LHCN-M2 (cell line): Measurements from ENCODE around the gene POLR3G. TPM values are rescaled to one million over a fixed set of nuclear protein-coding genes. Genes with fewer than 3 reads are reported as not detected.

Experiments
- DNase-seq: peaks from one replicate; pipeline ENCODE4 v3.0.0-alpha.2; 2012; ENCODE audit warnings: low read depth
- total RNA-seq: library from RNA; depleted of rRNA; stranded (reverse); fragments of >200 nt; gene quantifications from 2 replicates; pipeline ENCODE4 v1.2.3, GENCODE V29; 2014

Gene POLR3G
- total RNA-seq, 1 experiment from 2014 or later, result 9.2 TPM

DNA sequence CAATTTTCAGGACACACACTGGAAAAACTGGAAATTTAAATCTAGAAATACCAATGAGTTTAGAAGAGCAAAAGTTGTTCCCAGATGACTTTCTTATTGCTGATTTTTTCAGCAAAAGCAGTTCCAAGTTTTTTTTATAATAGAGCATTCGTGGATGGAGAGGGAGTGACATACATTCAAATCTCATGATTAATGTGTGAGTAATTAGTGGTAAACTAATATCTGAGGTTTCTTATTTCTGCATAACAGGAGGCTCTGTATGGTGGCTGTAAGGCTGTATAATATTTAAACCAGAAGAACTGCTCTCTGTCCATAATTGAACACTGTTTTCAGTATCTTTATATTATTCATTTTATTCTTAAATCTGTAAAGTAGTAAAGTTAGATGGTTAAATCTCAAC, 28.9 kb downstream of the POLR3G start:
- DNase-seq, result peak; percentile 18

GRCh38 chr5:90504743-90505142, 30.1 kb downstream of the POLR3G start:
- no peak for DNase-seq

GRCh38 chr5:90506221-90506620, 31.6 kb downstream of the POLR3G start:
- DNase-seq, result no peak

DNA sequence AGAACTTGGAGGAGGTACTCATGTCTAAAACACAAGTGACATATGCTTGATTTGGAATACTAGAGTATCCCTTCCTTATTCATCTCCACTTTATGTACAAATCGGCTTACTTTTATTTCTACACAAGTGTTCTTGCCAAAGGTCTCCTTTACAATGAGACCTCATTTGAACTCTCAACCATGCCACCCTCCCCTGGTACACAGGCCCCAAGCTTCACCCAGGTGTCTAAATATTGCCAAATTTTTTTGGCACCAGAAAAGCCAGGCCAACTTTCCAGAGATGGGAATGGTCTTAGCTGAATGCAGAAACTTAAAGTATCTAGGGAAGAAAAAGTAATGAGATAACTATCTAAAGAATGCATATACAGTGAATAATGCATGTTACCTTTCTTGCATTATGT, 35.8 kb downstream of the POLR3G start:
- DNase-seq, result no peak

DNA sequence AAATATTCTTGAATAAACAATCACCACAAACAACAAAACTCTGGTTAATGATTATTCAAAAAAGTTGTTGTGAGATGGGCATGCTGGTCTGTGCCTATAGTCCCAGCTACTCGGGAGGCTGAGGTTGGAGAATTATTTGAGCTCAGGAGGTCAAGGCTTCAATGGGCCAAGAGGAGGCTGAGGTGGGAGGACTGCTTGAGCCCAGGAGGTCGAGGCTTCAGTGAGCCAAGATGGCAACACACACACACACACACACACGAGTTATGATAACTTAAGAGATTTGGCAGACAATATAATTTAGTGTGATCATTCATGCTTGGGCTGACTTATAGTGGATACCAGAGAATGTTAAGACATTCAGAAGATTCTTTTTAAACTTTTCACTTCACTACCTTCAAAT, 39.9 kb downstream of the POLR3G start:
- no peak for DNase-seq

GRCh38 chr5:90518661-90519060, 44.0 kb downstream of the POLR3G start:
- DNase-seq, result peak; percentile 9

DNA sequence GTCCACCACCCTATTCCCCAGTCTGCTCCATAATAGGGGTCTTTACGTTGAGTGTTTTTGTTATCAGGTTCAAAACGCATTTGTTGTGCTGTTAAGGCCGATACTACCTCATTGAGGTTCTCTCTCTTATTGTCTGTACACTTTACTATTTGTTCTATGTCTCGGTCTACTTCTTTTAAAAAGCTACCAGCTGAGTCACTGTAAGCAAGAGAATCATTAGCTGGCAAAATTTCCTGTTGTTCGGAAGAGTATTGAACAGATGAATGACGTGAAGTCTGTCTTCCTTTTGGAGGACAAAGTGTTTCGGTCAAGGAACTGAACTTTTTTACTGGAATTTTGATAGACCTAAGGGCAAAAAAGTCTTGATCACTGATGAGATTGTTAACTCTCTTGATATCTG, 44.4 kb downstream of the POLR3G start:
- DNase-seq, result no peak

DNA sequence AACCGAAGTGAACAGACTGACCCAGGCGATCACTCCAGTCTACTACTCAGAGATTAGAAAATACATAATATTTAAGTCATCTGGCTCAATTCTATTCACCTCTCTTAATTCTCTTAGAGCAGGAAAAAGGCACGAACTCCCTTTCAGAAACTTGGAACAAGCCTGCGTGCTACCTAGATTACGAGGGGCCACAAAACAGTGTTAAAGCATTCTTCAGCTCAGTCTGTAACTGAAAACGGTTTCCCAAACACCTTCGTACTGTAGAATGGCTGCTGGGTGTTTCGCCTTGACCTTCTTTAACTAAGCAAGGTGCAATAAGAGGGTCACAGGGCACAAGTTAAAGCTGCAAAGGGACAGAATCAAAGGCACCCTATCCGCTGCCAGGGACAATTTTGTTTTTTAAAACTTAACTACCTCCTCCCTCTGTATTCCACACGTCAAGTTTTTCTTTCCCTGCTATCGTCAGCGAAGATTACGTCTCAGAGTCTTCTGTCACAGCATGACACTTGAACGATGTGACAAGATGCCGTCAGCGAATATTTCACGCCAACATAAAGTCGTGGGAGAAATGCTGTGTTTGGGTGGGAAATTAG, 54.0 kb downstream of the POLR3G start:
- peak; percentile 9 for DNase-seq

DNA sequence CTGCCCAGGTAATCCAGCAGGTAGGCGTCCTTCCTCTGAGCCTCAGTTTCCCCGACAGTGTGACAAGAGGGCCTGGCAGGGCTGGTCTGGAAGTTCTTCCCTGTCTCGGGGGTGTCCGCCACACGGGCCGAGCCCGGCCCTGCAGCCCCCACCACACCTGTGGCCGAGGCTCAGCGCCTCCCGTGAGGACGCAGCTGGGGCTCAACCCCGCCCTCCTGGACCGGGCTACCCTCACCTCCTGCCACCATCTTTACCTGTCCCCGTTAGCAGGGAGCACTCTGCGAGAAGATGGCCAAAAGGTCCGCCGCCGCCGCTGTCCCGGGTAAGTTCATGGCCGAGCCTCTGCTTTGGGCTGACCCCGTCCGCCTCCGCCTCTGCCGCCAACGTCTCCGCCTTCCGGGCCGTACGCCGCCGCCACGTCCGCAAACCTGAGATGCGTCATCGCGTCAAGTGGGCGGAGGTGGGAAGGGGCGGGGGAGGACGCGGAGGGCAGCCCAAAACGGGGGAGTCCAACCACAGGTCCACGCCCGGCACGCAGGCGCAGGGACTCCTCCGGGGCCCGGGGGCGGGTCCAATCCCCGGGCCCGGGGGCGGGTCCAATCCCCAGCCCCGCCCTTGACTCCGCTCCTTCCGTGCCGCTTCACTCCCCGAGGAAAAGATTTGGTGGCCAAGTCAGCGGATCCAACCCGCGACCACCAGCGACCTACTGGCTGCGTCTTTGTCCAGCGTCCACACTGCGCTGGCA, 54.7 kb downstream of the POLR3G start, which contains the start of gene LYSMD3:
TSS of gene LYSMD3 (minus strand) at position 391 of the 745 bp plus-strand sequence. CDS start 4,295 bp downstream, outside the sequence.
- peak; percentile 94 for DNase-seq

DNA sequence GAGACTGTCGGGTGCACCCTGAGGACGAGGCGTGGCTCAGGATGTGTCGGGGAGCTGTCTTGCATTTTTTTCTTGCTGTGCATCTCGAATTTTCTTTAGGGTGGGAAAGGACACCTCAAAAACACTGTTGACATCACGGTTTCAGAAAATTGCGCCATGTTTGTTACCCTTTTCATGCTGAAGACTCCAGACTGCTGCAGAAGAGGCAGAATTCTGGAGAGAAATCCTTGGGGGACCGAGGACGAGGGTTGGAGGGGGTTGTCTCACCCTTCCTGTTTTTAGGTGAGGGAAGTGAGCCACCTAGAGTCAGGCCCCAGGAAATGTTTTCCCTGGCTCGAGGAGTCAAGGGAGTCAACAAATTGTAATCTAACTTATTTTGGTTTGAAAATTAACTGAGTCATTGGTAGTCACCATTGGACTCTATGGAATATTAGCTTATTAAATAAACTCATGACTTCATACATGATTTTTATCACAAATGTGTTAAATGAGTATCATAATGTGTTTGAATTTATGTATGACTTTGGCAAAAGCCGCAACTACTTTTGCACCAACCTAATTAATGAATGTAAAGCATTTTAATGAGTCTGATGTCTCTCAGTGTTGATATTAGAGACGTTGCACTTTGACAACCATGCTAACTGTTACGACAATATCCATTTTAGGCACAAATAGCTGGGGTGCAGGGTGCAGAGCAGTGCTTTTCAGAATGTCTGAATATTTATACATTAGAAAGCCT, 55.4 kb downstream of the POLR3G start:
- DNase-seq, result peak; percentile 81

DNA sequence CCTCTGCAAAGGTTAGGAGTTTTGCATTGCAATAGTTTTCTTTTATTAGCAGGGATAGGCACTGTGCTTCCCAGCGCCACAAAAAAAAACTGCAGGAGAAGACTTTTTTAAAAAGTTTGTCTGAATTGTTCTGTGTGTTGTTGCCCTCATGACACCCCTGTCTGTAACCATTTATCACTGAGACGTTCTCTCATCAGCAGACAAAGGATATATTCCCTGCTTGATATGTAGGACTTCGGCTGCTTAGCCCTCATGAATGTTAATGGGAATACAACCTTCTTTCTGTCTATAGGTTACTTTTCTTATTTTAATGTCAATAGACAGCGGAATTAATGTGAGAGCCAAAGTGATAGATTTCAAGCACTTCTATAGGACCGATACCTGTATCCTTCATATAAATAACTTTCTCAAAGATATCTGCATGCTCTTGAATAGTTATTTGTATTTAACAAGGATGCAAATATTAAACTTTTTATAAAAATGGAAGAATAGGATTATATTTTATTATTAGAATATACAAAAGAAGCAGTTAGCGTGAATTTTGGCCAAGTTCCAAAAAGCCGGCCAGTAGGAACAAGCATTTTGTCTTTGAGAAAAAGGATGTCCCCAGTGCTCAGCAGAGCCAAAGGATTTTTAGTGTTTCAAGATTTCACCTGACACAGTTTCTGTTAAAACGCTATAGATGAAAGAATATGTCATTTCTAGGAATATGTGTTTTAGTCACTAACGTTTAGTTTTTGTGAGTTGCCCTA, 56.2 kb downstream of the POLR3G start:
- DNase-seq, result no peak

DNA sequence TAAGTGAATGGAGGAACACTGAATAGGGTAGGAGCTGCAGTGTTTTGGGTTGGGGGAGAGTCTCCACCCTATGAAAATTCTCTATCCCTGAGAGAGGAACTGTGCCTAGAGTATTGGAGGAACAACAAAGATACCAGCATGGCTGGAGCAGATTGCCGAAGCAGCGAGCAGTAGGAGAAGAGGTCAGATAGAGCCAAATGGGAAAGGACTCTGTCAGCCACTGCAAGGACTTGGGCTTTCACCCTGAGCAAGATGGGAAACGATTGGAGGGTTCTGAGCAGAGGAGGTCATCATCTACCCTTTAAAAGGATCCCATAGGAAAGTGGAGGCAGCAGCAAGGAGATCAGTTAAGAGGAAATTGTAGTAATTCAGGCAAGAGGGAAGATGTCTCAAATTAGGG, 59.1 kb downstream of the POLR3G start:
- no peak for DNase-seq

- DNase-seq, result no peak
These were observed 60.3 kb downstream of the POLR3G start for GRCh38 chr5:90534922-90535321.

DNA sequence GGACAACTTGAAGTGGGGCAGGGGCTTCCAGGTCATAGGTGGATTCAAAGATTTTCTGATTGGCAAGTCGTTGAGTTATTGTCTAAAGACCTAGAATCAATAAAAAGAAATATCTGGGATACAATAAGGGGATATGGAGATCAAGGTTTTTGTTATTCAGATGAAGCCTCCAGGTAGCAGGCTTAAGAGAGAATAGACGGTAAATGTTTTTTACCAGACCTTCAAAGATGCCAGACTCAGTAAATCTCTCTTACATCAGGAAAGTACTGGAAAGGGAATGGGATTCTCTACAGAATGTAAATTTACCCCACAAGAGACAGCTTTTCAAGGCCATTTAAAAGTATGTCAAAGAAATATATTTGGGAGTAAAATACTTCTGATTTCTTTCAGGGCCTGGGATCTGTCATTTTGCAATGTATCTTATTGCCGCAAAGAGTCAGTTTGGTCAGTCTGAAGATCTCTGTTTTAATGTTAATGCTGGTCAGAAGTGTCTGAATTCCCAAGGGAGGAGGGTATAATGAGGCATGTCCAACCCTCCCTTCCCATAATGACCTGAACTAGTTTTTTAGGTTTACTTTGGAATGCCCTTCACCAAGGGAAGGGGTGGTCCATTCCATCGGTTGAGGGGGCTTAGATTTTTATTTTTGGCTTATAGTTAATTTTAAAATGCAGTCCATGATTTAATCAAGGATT, 68.3 kb downstream of the POLR3G start:
- DNase-seq, result no peak

DNA sequence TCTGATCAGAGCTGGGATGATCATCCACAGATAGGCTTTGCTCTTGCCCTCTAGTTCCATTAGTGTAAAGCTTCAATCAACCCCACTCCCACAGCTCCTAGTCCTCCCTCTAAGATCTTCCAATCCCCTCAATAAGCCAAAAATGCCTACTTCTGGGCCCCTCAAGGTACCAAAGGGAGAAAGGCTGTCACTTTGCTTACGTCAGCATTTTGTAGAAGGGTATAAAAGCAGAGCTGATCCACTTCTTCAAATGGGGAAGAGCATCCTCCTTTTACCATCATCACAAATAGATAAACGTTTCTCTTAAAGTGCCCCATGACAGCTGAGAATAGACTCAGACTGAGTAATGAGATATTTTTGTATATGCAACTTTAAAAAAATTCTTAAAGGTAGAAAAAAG, 70.8 kb downstream of the POLR3G start:
- no peak for DNase-seq

- DNase-seq, result no peak
These were observed 71.7 kb downstream of the POLR3G start for GRCh38 chr5:90546216-90546837.

GRCh38 chr5:90547072-90547536, 72.4 kb downstream of the POLR3G start:
- no peak for DNase-seq

DNA sequence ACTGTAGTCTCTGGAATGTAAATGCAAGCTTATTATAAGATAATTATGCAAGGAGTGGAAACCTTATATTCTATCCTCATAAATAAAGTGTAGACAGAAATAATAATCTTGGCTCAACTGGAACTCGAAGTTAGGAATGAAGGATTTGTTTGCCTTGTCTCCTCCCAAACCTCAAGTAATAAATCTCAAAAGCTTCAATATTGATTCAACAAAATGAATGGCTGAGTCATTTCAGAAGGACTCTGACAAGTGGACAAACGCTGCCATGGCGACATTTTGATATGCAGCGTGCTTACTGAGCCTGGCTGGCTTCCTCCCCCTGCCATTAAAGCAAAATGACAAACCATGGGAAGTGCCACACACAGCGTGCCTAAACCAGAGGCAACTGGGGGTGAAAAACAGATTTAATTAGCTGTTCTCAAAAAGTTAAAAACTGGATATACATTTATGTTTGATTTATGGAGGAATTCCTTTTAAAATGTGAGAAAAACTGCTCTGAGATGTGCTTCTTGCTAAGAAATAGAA, 73.5 kb downstream of the POLR3G start:
- peak; percentile 7 for DNase-seq

DNA sequence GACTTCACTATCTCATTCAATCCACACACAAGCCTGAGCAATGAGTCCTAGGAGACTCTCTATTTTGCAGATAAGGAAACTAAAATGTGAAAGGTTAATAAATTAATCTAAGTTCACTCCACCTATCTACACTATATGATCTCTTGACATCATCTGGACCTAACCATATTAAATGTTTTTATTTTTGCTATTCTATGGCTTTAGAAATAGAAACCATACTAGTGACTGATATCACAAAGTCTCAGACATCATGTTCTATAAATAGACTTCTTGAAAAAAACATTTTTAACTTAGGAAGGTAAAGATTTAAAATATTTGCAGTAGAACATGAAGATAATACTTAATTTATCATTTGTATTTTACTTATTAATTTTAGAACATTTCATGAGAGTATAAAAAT, 74.6 kb downstream of the POLR3G start:
- DNase-seq, result no peak

DNA sequence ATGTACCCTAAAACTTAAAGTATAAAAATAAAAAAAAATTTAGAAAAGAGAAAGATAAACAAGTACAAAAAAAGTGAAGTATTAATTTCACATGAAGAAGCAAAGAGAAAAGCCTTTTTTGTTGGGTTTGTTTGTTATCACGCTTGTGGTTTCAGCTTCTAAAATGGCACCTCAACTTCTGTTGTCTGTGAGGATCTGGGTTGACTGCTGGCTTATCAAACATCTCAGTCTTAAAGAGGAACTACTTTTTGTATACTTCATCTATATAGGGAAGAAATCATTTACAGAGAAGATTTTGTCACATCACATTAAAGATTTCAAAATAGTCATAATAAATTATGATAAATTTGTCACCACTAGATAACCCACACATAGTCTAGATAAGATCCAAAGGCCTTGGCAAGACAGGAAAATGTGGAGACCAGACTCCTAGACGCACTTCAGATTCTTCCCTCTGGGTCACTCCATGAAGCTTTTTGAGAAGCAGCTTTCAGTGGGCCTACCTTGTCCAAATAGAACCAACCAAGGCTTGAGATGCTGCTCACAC, 75.1 kb downstream of the POLR3G start:
- no peak for DNase-seq
